GM18520 (cell line): ENCODE measurements around the gene CSTF2T.
A peak's percentile ranks its signal among the peaks of the same experiment; 100 is the strongest.

Experiments used
- ATAC-seq: cut with Tn5 transposase; IDR thresholded peaks from one replicate; pipeline ENCODE4 v1.9.1; 2021; ENCODE audit not compliant: unreplicated experiment

Gene CSTF2T

GRCh38 chr10:51699475-51700227, at the start of gene CSTF2T:
Gene CSTF2T (minus strand): TSS chr10:51699595. CDS start chr10:51699549, 46 bp downstream.
- ATAC-seq = peak; percentile 91

- no peak for ATAC-seq
These were observed 49.6 kb upstream of the CSTF2T start for GRCh38 chr10:51748959-51749358.

GRCh38 chr10:51747216-51747615, 47.8 kb upstream of the CSTF2T start:
- no peak for ATAC-seq

- ATAC-seq = no peak
These were observed 46.0 kb upstream of the CSTF2T start for GRCh38 chr10:51745397-51745796.

GRCh38 chr10:51744235-51745000, 45.0 kb upstream of the CSTF2T start:
- ATAC-seq = no peak

GRCh38 chr10:51743146-51743545, 43.8 kb upstream of the CSTF2T start:
- ATAC-seq = no peak

- no peak for ATAC-seq
These were observed 33.7 kb upstream of the CSTF2T start for GRCh38 chr10:51733057-51733456.

- ATAC-seq = no peak
These were observed 30.6 kb upstream of the CSTF2T start for GRCh38 chr10:51729822-51730555.

- no peak for ATAC-seq
These were observed 24.6 kb upstream of the CSTF2T start for GRCh38 chr10:51724038-51724437.

GRCh38 chr10:51718804-51719291, 19.5 kb upstream of the CSTF2T start:
- no peak for ATAC-seq

- no peak for ATAC-seq
These were observed 17.6 kb upstream of the CSTF2T start for GRCh38 chr10:51716981-51717380.

- ATAC-seq = no peak
These were observed 12.1 kb upstream of the CSTF2T start for GRCh38 chr10:51711519-51711891.

- ATAC-seq = no peak
These were observed 10.1 kb upstream of the CSTF2T start for GRCh38 chr10:51709324-51709972.

GRCh38 chr10:51708609-51709008, 9.2 kb upstream of the CSTF2T start:
- ATAC-seq = no peak

- ATAC-seq = no peak
These were observed 8.5 kb upstream of the CSTF2T start for GRCh38 chr10:51707821-51708424.

GRCh38 chr10:51707392-51707791, 8.0 kb upstream of the CSTF2T start:
- ATAC-seq = no peak

- no peak for ATAC-seq
These were observed 6.8 kb upstream of the CSTF2T start for GRCh38 chr10:51706225-51706624.

- ATAC-seq = no peak
These were observed 6.4 kb upstream of the CSTF2T start for GRCh38 chr10:51705774-51706173.

- no peak for ATAC-seq
These were observed 928 bp upstream of the CSTF2T start for GRCh38 chr10:51700228-51700817.

- peak; percentile 15 for ATAC-seq
These were observed 285 bp downstream of the CSTF2T start for GRCh38 chr10:51699145-51699474.
